ENCODE measurements around the gene GLUL.

- TF ChIP-seq RAD21 (IDR thresholded peaks at IDR 0.05) (no peak), ATF3 (IDR thresholded peaks at IDR 0.05) (no peak), CTCF (IDR thresholded peaks at IDR 0.05; ENCODE audit: low read depth, low read length, missing input control) (no peak), REST (IDR thresholded peaks at IDR 0.05) (no peak), YY1 (IDR thresholded peaks at IDR 0.05) (no peak), JUND (IDR thresholded peaks at IDR 0.05) (no peak), SP1 (IDR thresholded peaks at IDR 0.05) (no peak), GABPA (IDR thresholded peaks at IDR 0.05 in 1 of 2, conservative IDR thresholded peaks at IDR 0.05 in 1 of 2) (no peak), TAF1 (conservative IDR thresholded peaks at IDR 0.05) (no peak), EGR1 (IDR thresholded peaks at IDR 0.05; ENCODE audit: low read depth in 2 of 2) (no peak), HNF4A (conservative IDR thresholded peaks at IDR 0.05) (no peak), NR2F2 (IDR thresholded peaks at IDR 0.05) (peak; percentile 25)
- TF ChIP-seq, protein P1, sequence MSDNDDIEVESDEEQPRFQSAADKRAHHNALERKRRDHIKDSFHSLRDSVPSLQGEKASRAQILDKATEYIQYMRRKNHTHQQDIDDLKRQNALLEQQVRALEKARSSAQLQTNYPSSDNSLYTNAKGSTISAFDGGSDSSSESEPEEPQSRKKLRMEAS (IDR thresholded peaks at IDR 0.05), result no peak
These were observed 53.6 kb downstream of the GLUL start for GRCh38 chr1:182337736-182338571.

Measured in liver (tissue), 3 donors.